NCI-H187 treated with DMSO at 0.1 percent for 48 hours (cell line): ENCODE data around the gene ICAM1.
"Not testable (repeated sequence)": the region's sequence is repeated elsewhere in the genome, so short reads cannot be mapped to it uniquely, and the experiment has no call there.

Source experiments
- DNase-seq: peaks from one replicate; lab custom pipeline; 2025; lab: John Stamatoyannopoulos, UW

The ICAM1 gene

GRCh38 chr19:10274589-10274988 lies 3.7 kb downstream of the ICAM1 start:
- DNase-seq = no peak

GRCh38 chr19:10277795-10278589 lies 7.1 kb downstream of the ICAM1 start:
- no peak for DNase-seq

GRCh38 chr19:10278935-10279334 lies 8.0 kb downstream of the ICAM1 start:
- DNase-seq = no peak

- no peak for DNase-seq
Observed at GRCh38 chr19:10279737-10280442, 9.0 kb downstream of the ICAM1 start.

GRCh38 chr19:10282043-10282442 lies 11.1 kb downstream of the ICAM1 start:
- DNase-seq = not testable (repeated sequence)

GRCh38 chr19:10283301-10284064 lies 12.6 kb downstream of the ICAM1 start:
- no peak for DNase-seq

- DNase-seq = no peak
Observed at GRCh38 chr19:10284065-10284959, 13.4 kb downstream of the ICAM1 start.

- DNase-seq = no peak
Observed at GRCh38 chr19:10284960-10285278, 14.0 kb downstream of the ICAM1 start.

- DNase-seq = no peak
Observed at GRCh38 chr19:10285393-10285792, 14.5 kb downstream of the ICAM1 start.

- DNase-seq = no peak
Observed at GRCh38 chr19:10286803-10287737, 16.1 kb downstream of the ICAM1 start, which contains the start of gene ICAM4. Gene ICAM4, plus strand, starts transcription at chr19:10286955. Its CDS starts 58 bp downstream, at chr19:10287013.

- DNase-seq = no peak
Observed at GRCh38 chr19:10288662-10289166, 17.8 kb downstream of the ICAM1 start.

- DNase-seq = no peak
Observed at GRCh38 chr19:10289167-10289835, 18.4 kb downstream of the ICAM1 start.

GRCh38 chr19:10289836-10290356 lies 19.0 kb downstream of the ICAM1 start, which contains the start of gene ICAM5:
Gene ICAM5, plus strand, starts transcription at chr19:10289952. Its CDS starts 92 bp downstream, at chr19:10290044.
- DNase-seq = no peak

GRCh38 chr19:10290357-10290875 lies 19.5 kb downstream of the ICAM1 start:
- DNase-seq = no peak

- DNase-seq = no peak
Observed at GRCh38 chr19:10290876-10291553, 20.1 kb downstream of the ICAM1 start.

- DNase-seq = no peak
Observed at GRCh38 chr19:10291554-10292205, 20.8 kb downstream of the ICAM1 start.

- no peak for DNase-seq
Observed at GRCh38 chr19:10292206-10292788, 21.4 kb downstream of the ICAM1 start.
